Stimulated activated CD4-positive, alpha-beta T cell treated with anti-CD3 and anti-CD28 coated beads, Interleukin-1b, Interleukin-23, amount 100 ng/mL, for 24 hours (primary cell): ENCODE results near the gene CCDC85A.
"Not testable (repeated sequence)": the region's sequence is repeated elsewhere in the genome, so short reads cannot be mapped to it uniquely, and the experiment has no call there.

Experiments used
- DNase-seq, 4 experiments: peaks; one replicate each; pipeline ENCODE4 v3.0.0-alpha.2; 2020; ENCODE audit warnings: low read depth in 4 of 4, low spot score in 1 of 4

Gene CCDC85A

GRCh38 chr2:56183643-56184499, at the start of gene CCDC85A:
Gene CCDC85A (plus strand): TSS chr2:56183990. CDS start chr2:56184625, 635 bp downstream.
- DNase-seq = peak in 3 of 4 experiments; percentile 42 to 57 (median 44)

- no peak for DNase-seq
These were observed 48.9 kb upstream of the CCDC85A start for GRCh38 chr2:56134861-56135260.

DNA sequence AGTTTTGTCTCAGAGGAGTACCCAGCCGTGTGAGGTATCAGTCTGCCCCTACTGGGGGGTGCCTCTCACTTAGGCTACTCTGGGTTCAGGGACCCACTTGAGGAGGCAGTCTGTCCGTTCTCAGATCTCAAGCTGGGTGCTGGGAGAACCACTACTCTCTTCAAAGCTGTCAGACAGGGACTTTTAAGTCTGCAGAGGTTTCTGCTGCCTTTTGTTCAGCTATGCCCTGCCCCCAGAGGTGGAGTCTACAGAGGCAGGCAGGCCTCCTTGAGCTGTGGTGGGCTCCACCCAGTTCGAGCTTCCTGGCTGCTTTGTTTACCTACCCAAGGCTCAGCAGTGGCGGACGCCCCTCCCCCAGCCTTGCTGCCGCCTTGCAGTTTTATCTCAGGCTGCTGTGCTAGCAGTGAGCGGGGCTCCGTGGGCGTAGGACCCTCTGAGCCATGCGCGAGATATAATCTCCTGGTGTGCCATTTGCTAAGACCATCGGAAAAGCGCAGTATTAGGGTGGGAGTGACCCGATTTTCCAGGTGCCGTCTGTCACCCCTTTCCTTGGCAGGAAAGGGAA, 41.2 kb upstream of the CCDC85A start:
- DNase-seq = not testable (repeated sequence)

- no peak for DNase-seq
These were observed 35.9 kb upstream of the CCDC85A start for GRCh38 chr2:56147907-56148306.

DNA sequence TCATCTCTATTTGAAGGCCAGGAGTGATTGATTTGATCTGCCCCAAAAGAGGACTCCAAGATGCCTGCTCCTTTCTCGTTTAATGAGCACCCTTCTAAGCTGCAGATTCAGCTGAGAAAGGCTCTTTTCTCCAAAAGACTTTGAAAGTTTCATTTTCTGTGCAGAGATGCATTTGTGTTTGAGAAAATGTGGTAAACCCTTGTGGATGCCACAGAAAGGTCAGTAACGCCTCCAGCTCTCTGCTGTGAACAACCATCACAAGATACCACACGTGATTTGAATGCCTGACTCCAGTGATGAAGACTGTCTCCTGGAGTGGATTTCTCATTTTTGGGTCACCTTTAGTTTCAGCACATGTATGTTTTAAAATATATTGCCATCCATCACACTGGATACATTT, 35.0 kb upstream of the CCDC85A start:
- DNase-seq = no peak

GRCh38 chr2:56151841-56152240, 31.9 kb upstream of the CCDC85A start:
- no peak for DNase-seq

GRCh38 chr2:56155188-56155587, 28.6 kb upstream of the CCDC85A start:
- no peak for DNase-seq

- not testable (repeated sequence) for DNase-seq
These were observed 23.9 kb upstream of the CCDC85A start for GRCh38 chr2:56159875-56160274.

DNA sequence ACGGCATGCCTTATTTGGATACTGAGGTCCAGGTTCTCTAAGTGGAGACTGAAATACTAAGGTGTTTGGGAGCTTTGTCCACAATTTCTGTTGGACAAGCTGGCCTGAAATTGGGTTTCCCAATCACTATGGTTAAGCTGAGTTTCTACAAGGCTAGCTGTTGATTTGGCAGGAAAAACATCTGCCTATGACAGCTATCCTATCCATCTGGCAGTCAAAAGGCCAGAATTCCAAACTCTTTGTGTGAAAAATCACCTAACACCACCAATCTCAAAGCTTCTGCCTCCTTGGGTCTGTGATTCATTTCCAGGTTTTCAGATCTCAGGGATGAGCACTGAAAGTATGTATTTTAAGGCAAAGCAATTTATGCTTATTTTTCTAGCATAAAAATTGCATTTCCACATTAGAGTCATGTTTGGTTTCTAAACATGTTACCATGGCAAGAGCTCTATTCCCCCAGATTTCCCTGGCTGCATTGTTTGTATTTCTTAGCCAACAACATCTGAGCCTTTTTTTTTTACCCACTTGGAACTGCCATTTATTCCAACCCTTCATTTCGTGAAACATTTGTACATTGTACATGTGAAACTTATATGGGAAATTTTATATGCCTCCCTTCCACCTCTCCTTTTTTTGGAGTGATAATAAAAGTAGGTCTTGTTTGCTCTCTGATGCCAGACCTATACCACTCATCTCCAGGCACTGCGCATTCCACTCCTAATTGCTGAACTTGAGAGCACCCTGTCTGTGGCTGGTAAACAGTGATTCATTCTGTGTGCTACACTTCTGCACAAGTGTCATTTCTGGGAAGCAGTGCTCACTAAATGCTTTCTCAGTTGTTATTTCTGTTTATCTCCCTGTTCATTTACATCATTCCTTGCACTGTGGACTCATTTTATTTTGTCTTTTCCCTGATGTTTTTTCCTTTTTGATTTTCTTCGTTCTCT, 15.9 kb upstream of the CCDC85A start:
- DNase-seq = no peak

GRCh38 chr2:56169521-56169920, 14.3 kb upstream of the CCDC85A start:
- no peak for DNase-seq

- no peak for DNase-seq
These were observed 13.3 kb upstream of the CCDC85A start for GRCh38 chr2:56170504-56170903.

- DNase-seq = no peak
These were observed 12.8 kb upstream of the CCDC85A start for GRCh38 chr2:56170988-56171387.

DNA sequence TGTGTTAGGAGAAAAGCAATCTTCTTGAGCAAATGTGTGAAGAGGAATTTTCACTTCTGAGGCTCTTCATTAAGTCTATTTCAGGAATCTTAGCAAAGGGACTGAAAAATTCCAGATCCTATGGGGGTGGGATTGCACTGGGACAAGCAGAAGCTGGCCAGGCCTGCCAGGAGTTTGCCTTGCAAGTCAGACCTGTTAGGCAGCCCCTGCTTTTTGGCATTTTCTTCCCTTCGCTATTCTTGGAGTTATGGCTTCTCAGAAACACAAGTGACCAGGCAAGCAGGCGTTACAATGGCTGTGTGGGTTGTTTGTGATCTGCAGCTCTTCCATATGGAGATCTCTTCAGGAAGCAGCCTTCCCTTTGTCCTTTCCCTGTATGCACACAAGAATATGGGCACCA, 8.0 kb upstream of the CCDC85A start:
- no peak for DNase-seq

DNA sequence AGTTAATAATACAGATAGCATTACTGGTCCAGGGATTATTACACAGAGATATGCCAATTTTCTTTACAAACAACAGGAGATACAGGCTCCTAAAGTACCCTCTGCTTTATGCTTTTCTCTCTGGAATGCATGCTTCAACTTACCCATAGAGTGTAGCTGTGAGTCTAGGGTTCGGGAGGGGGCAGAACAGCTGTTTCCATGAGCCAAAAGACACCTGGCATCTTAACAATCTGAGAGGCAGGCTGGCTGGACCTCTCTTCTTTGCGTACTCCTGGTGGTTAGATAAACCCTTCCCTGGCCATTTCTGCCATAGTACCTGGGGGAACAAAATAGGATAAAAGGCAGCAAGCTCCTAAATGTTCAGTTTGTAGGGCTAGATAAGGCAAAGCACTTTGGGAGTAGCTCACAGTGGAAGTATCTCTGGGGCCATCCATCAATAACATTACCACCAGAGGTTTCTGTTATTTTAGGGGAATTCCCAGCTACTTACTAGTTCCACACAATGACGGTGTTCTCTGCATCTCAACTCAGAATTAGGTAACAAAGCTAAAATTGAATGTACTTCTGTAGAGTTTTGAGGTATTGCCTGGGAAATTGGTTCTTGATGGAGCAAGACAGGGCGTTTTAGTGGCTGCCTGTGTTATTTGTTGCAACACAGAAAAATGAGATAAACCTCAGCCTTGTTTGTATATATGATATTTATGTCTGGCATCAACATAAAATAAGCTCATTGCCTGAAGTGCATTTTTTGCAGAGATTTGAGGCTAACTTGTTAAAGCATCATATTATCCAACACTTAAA, 6.2 kb upstream of the CCDC85A start:
- no peak for DNase-seq

DNA sequence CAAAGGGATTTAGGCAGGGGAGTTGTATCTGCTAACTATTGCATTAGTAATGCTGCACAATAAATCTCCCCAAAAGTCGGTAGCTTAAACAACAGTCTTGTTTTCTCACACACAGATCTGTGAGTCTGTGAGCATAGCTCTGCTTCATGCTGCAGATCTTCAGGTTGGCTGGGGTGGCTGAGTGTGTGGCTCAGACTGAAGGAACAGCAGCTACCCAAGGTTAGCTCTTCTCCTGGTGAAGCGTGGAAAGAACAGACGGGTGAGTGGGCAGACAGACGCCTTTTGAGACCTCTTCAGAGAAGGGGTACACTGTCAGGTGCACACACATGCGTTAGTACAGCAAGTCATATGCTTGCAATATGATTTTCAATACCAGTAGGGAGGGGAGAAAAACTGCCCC, 3.9 kb upstream of the CCDC85A start:
- DNase-seq = no peak

DNA sequence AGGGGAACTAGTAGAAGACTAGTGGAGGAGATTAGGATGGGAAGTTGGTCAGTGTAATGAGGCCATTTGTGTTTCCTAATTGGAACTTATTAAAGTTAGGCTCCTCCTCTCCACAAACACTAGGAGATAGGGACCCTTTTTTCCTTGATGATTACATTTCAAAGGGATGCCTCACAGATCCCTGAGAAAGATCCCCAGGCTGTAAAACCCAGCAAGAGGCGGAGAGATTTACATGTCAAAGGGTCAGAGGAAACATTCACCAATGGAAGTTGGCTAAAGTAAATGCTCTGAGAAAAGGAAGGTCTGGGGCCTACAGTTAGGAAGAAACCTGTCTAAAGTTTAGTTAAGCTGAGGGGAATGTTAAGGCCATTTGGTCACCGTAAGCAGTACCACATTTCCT, 1.4 kb upstream of the CCDC85A start:
- no peak for DNase-seq

GRCh38 chr2:56184500-56185011, 766 bp downstream of the CCDC85A start:
- no peak for DNase-seq

- DNase-seq = no peak
These were observed 1.4 kb downstream of the CCDC85A start for GRCh38 chr2:56185101-56185581.

- no peak for DNase-seq
These were observed 1.8 kb downstream of the CCDC85A start for GRCh38 chr2:56185582-56186046.

- DNase-seq = no peak
These were observed 7.8 kb downstream of the CCDC85A start for GRCh38 chr2:56191617-56192016.
